ENCODE data around the gene ZG16. TPM values are rescaled to one million over a fixed set of nuclear protein-coding genes. Genes with fewer than 3 reads are reported as not detected.
"Not testable (repeated sequence)": the region's sequence is repeated elsewhere in the genome, so short reads cannot be mapped to it uniquely, and the experiment has no call there.

The ZG16 gene
- polyA plus RNA-seq, 3 donors, result not detected

DNA sequence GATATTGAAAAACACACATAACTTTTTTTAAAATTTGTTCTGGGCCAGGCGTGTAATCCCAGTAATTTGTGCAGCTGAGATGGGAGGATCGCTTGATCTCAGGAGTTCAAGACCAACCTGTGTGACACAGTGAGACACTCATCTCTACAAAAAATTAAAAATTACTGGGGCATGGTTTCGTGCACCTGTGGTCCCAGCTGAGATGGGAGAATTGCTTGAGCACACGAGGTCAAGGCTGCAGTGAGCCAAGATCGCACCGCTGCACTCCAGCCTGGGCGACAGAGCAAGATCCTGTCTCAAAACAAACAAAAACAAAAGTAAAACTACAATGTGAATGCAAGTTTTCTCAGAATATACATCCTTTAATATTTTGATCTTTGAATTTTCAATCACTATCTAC, 47.4 kb upstream of the ZG16 start:
- Histone ChIP-seq H3K27me3 (ENCODE audit: control insufficient read depth in 2 of 2, insufficient read depth in 2 of 2, low read length in 2 of 2) (no peaks in the 10 kb centered on the region), H3K36me3 (replicated peaks in 1 of 2; ENCODE audit: control insufficient read depth in 1 of 2, insufficient read depth in 2 of 2, low read length in 2 of 2) (no peaks in the 10 kb centered on the region), H3K4me3 (replicated peaks in 1 of 3; ENCODE audit: low read depth in 2 of 3, low read length in 3 of 3) (no peak overlapping the region), H3K4me1 (ENCODE audit: control insufficient read depth in 1 of 2, insufficient read depth in 2 of 2, low read length in 2 of 2) (peaks cover 12 to 13% of the 10 kb centered on the region in 2 donors), H3K4me2 (replicated peaks; ENCODE audit: extremely low read depth, low read length, poor library complexity, severe bottlenecking) (no peak overlapping the region), H3K9ac (ENCODE audit: insufficient read depth, low read length, poor library complexity, severe bottlenecking) (no peak overlapping the region), H3K9me3 (replicated peaks in 1 of 2; ENCODE audit: control insufficient read depth in 1 of 2, insufficient read depth in 1 of 2, low read length in 2 of 2) (no peaks in the 10 kb centered on the region), H3K79me2 (ENCODE audit: insufficient read depth, low read length) (no peaks in the 10 kb centered on the region), H3K27ac (ENCODE audit: low read depth in 1 of 2, low read length in 2 of 2) (no peak overlapping the region), H4K20me1 (ENCODE audit: insufficient read depth, low read length) (no peaks in the 10 kb centered on the region), H2AFZ (ENCODE audit: insufficient read depth, low read depth, low read length, poor library complexity, severe bottlenecking) (no peak overlapping the region)
- no peak overlapping the region for H3K27ac Mint-ChIP-seq
- peaks cover 0 to 8% (median 6%) of the 10 kb centered on the region in 3 donors for H3K27me3 Mint-ChIP-seq (ENCODE audit: low read depth in 3 of 3)
- no peak for DNase-seq
- 100% methylated on average over 3 of the region's 7 CpGs for WGBS (ENCODE audit: insufficient coverage)
- H3K9me3 Mint-ChIP-seq, result peaks cover 0 to 3% (median 2%) of the 10 kb centered on the region in 7 donors
- TF ChIP-seq, protein P1, sequence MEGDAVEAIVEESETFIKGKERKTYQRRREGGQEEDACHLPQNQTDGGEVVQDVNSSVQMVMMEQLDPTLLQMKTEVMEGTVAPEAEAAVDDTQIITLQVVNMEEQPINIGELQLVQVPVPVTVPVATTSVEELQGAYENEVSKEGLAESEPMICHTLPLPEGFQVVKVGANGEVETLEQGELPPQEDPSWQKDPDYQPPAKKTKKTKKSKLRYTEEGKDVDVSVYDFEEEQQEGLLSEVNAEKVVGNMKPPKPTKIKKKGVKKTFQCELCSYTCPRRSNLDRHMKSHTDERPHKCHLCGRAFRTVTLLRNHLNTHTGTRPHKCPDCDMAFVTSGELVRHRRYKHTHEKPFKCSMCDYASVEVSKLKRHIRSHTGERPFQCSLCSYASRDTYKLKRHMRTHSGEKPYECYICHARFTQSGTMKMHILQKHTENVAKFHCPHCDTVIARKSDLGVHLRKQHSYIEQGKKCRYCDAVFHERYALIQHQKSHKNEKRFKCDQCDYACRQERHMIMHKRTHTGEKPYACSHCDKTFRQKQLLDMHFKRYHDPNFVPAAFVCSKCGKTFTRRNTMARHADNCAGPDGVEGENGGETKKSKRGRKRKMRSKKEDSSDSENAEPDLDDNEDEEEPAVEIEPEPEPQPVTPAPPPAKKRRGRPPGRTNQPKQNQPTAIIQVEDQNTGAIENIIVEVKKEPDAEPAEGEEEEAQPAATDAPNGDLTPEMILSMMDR (IDR thresholded peaks at IDR 0.05), result no peak
- peaks cover 0 to under 1% of the 10 kb centered on the region in 2 donors for H3K36me3 Mint-ChIP-seq
- intact Hi-C loops (cut with micrococcal nuclease), result no loop called here
- H3K4me1 Mint-ChIP-seq, result peaks cover 20% of the 10 kb centered on the region
- H3K4me3 Mint-ChIP-seq, result no peak overlapping the region

DNA sequence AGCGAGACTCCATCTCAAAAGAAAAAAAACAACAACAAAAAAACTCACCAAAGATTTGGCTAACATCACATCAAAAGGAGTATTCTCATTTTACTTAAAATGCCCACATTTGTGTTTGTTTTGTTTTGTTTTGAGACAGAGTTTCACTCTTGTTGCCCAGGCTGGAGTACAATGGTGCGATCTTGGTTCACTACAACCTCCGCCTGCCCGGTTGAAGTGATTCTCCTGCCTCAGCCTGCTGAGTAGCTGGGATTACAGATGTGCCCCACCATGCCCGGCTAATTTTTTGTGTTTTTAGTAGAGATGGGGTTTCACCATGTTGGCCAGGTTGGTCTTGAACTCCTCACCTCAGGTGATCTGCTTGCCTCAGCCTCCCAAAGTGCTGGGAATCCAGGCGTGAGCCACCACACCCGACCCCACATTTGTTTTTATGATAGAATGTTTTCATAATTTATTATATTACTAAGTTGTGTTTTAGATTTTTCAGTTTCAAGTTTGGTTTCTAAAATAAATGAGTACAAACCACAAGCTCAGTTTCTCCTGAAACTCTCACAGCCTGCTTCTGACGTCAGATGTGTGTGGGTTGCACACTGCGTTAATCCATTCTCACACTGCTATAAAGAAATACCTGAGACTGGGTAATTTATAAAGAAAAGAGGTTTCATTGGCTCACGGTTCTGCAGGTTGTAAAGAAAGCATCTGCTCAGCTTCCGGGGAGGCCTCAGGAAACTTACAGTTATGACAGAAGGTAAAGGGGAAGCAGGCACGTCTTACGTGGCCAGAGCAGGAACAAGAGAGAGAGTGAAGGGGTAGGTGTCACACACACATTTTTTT, 46.1 kb upstream of the ZG16 start:
- H3K9me3 ChIP-seq (replicated peaks in 1 of 2; ENCODE audit: control insufficient read depth in 1 of 2, insufficient read depth in 1 of 2, low read length in 2 of 2); H3K36me3 Mint-ChIP-seq; H4K20me1 ChIP-seq (ENCODE audit: insufficient read depth, low read length); H3K4me3 ChIP-seq (replicated peaks in 1 of 3; ENCODE audit: low read depth in 2 of 3, low read length in 3 of 3); H3K9ac ChIP-seq (ENCODE audit: insufficient read depth, low read length, poor library complexity, severe bottlenecking); H3K79me2 ChIP-seq (ENCODE audit: insufficient read depth, low read length); H3K27me3 Mint-ChIP-seq (ENCODE audit: low read depth in 3 of 3); H2AFZ ChIP-seq (ENCODE audit: insufficient read depth, low read depth, low read length, poor library complexity, severe bottlenecking); H3K36me3 ChIP-seq (replicated peaks in 1 of 2; ENCODE audit: control insufficient read depth in 1 of 2, insufficient read depth in 2 of 2, low read length in 2 of 2); H3K9me3 Mint-ChIP-seq; intact Hi-C loops (cut with micrococcal nuclease); DNase-seq; H3K4me2 ChIP-seq (replicated peaks; ENCODE audit: extremely low read depth, low read length, poor library complexity, severe bottlenecking); H3K27me3 ChIP-seq (ENCODE audit: control insufficient read depth in 2 of 2, insufficient read depth in 2 of 2, low read length in 2 of 2); H3K27ac ChIP-seq (ENCODE audit: low read depth in 1 of 2, low read length in 2 of 2); H3K4me3 Mint-ChIP-seq: not testable (repeated sequence)
- Mint-ChIP-seq H3K27ac (peak overlapping the region in 3 of 7 donors; percentile 15 to 51 (median 37)), H3K4me1 (peaks cover 34% of the 10 kb centered on the region)
- peaks cover 23 to 26% of the 10 kb centered on the region in 2 donors for H3K4me1 ChIP-seq (ENCODE audit: control insufficient read depth in 1 of 2, insufficient read depth in 2 of 2, low read length in 2 of 2)
- 100% methylated on average over 1 of the region's 13 CpGs for WGBS (ENCODE audit: insufficient coverage)

All from CD14-positive monocyte (primary cell).